ENCODE results near the gene DDX39B.
"Not testable (repeated sequence)": the region's sequence is repeated elsewhere in the genome, so short reads cannot be mapped to it uniquely, and the experiment has no call there.

Gene DDX39B

GRCh38 chr6:31529329-31530150 is 12.3 kb downstream of the DDX39B start:
- Histone ChIP-seq H3K4me1 (no peaks in the 10 kb centered on the region), H3K36me3 (peaks cover 55% of the 10 kb centered on the region), H3K9me3 (no peaks in the 10 kb centered on the region), H4K20me1 (peaks cover 60% of the 10 kb centered on the region), H3K4me3 (no peak overlapping the region), H3K9ac (no peak overlapping the region), H3K4me2 (no peak overlapping the region), H3K27me3 (no peaks in the 10 kb centered on the region), H3K27ac (no peak overlapping the region)
- no peak for TF ChIP-seq Cebpa-rat (IDR thresholded peaks at IDR 0.05)

- Histone ChIP-seq H4K20me1 (peaks cover 53% of the 10 kb centered on the region), H3K27ac (no peak within 1 kb of the TSS), H3K9ac (no peak within 1 kb of the TSS), H3K4me3 (no peak within 1 kb of the TSS), H3K4me2 (no peak within 1 kb of the TSS), H3K4me1 (no peaks in the 10 kb centered on the region), H3K36me3 (peaks cover 48% of the 10 kb centered on the region), H3K27me3 (no peaks in the 10 kb centered on the region), H3K9me3 (no peaks in the 10 kb centered on the region)
- TF ChIP-seq Cebpa-rat (IDR thresholded peaks at IDR 0.05) = no peak
Observed at GRCh38 chr6:31528821-31529328, 12.9 kb downstream of the DDX39B start, which contains the start of gene MCCD1. Gene MCCD1, plus strand, starts transcription at chr6:31528962. Its CDS starts 53 bp downstream, at chr6:31529015.

- Histone ChIP-seq H3K27ac (no peak overlapping the region), H3K4me2 (no peak overlapping the region), H3K36me3 (peaks cover 43% of the 10 kb centered on the region), H4K20me1 (peaks cover 48% of the 10 kb centered on the region), H3K4me1 (no peaks in the 10 kb centered on the region), H3K4me3 (no peak overlapping the region), H3K9ac (no peak overlapping the region), H3K9me3 (no peaks in the 10 kb centered on the region), H3K27me3 (no peaks in the 10 kb centered on the region)
- no peak for TF ChIP-seq Cebpa-rat (IDR thresholded peaks at IDR 0.05)
Observed at GRCh38 chr6:31528307-31528777, 13.5 kb downstream of the DDX39B start.

GRCh38 chr6:31525932-31526591 is 15.7 kb downstream of the DDX39B start:
- no peak overlapping the region for H3K4me2 ChIP-seq
- no peaks in the 10 kb centered on the region for H3K9me3 ChIP-seq
- H3K4me3 ChIP-seq = no peak overlapping the region
- H3K27me3 ChIP-seq = no peaks in the 10 kb centered on the region
- no peak for TF ChIP-seq Cebpa-rat (IDR thresholded peaks at IDR 0.05)
- peaks cover 21% of the 10 kb centered on the region for H3K36me3 ChIP-seq
- H4K20me1 ChIP-seq = peaks cover 26% of the 10 kb centered on the region
- H3K4me1 ChIP-seq = no peaks in the 10 kb centered on the region
- H3K27ac ChIP-seq = no peak overlapping the region
- no peak overlapping the region for H3K9ac ChIP-seq

- no peak for TF ChIP-seq Cebpa-rat (IDR thresholded peaks at IDR 0.05)
- peaks cover 20% of the 10 kb centered on the region for H4K20me1 ChIP-seq
- H3K27me3 ChIP-seq = no peaks in the 10 kb centered on the region
- H3K9me3 ChIP-seq = no peaks in the 10 kb centered on the region
- H3K4me2 ChIP-seq = no peak overlapping the region
- H3K4me3 ChIP-seq = no peak overlapping the region
- no peaks in the 10 kb centered on the region for H3K4me1 ChIP-seq
- peaks cover 16% of the 10 kb centered on the region for H3K36me3 ChIP-seq
- no peak overlapping the region for H3K27ac ChIP-seq
- no peak overlapping the region for H3K9ac ChIP-seq
Observed at GRCh38 chr6:31525553-31525931, 16.3 kb downstream of the DDX39B start.

- H3K4me1 ChIP-seq = no peaks in the 10 kb centered on the region
- H3K36me3 ChIP-seq = no peaks in the 10 kb centered on the region
- H4K20me1 ChIP-seq = no peaks in the 10 kb centered on the region
- no peaks in the 10 kb centered on the region for H3K27me3 ChIP-seq
- TF ChIP-seq Cebpa-rat (IDR thresholded peaks at IDR 0.05) = no peak
- no peaks in the 10 kb centered on the region for H3K9me3 ChIP-seq
- H3K4me3 ChIP-seq = no peak overlapping the region
- no peak overlapping the region for H3K9ac ChIP-seq
- H3K27ac ChIP-seq = no peak overlapping the region
- no peak overlapping the region for H3K4me2 ChIP-seq
Observed at GRCh38 chr6:31521835-31522234, 20.0 kb downstream of the DDX39B start.

- H3K4me3 ChIP-seq = no peak overlapping the region
- no peaks in the 10 kb centered on the region for H3K4me1 ChIP-seq
- no peak overlapping the region for H3K4me2 ChIP-seq
- peaks cover 39% of the 10 kb centered on the region for H3K36me3 ChIP-seq
- H4K20me1 ChIP-seq = no peaks in the 10 kb centered on the region
- no peaks in the 10 kb centered on the region for H3K9me3 ChIP-seq
- no peak overlapping the region for H3K27ac ChIP-seq
- no peak for TF ChIP-seq Cebpa-rat (IDR thresholded peaks at IDR 0.05)
- no peaks in the 10 kb centered on the region for H3K27me3 ChIP-seq
- no peak overlapping the region for H3K9ac ChIP-seq
Observed at GRCh38 chr6:31513456-31514165, 28.2 kb downstream of the DDX39B start.

- no peaks in the 10 kb centered on the region for H3K9me3 ChIP-seq
- H3K27ac ChIP-seq = no peak overlapping the region
- H3K27me3 ChIP-seq = no peaks in the 10 kb centered on the region
- H3K4me3 ChIP-seq = no peak overlapping the region
- TF ChIP-seq Cebpa-rat (IDR thresholded peaks at IDR 0.05) = no peak
- H4K20me1 ChIP-seq = peaks cover 30% of the 10 kb centered on the region
- no peak overlapping the region for H3K4me2 ChIP-seq
- H3K4me1 ChIP-seq = no peaks in the 10 kb centered on the region
- no peak overlapping the region for H3K9ac ChIP-seq
- H3K36me3 ChIP-seq = peaks cover 75% of the 10 kb centered on the region
Observed at GRCh38 chr6:31510007-31510406, 31.8 kb downstream of the DDX39B start.

- H3K9ac ChIP-seq, H3K27me3 ChIP-seq, H3K4me1 ChIP-seq, H3K9me3 ChIP-seq, H3K4me3 ChIP-seq, H3K4me2 ChIP-seq, H3K27ac ChIP-seq: not testable (repeated sequence)
- Histone ChIP-seq H4K20me1 (peaks cover 37% of the 10 kb centered on the region), H3K36me3 (peaks cover 78% of the 10 kb centered on the region)
Observed at GRCh38 chr6:31509036-31509435, 32.8 kb downstream of the DDX39B start.

All from BLaER1 (cell line).